Fibroblast of gingiva (primary cell): Measurements from ENCODE around the gene ZSCAN20.
"Not testable (repeated sequence)": the region's sequence is repeated elsewhere in the genome, so short reads cannot be mapped to it uniquely, and the experiment has no call there.

Experiments
- DNase-seq: peaks from one replicate; pipeline ENCODE4 v3.0.0-alpha.2; 2011; ENCODE audit warnings: low read depth

The ZSCAN20 gene

DNA sequence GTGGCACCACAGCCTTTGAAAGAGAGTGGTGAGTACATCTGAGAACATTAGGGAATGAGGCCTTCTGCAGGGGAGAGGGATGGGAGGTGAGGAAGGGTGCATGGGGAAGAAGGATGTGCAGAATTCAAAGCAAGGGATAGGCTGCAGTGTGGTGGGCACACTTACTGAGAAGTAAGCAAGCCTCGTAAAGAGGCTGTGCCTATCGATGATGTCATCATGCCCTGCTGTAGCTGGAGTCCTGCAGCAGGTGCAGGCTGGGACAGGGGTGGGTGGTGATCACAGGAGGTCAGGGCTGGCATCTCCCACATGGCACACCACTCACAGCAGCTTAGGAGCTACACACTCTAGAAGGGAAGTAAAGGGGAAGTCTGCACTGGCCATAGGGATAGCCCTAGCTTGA is 16.2 kb downstream of the ZSCAN20 start:
- DNase-seq: no peak

DNA sequence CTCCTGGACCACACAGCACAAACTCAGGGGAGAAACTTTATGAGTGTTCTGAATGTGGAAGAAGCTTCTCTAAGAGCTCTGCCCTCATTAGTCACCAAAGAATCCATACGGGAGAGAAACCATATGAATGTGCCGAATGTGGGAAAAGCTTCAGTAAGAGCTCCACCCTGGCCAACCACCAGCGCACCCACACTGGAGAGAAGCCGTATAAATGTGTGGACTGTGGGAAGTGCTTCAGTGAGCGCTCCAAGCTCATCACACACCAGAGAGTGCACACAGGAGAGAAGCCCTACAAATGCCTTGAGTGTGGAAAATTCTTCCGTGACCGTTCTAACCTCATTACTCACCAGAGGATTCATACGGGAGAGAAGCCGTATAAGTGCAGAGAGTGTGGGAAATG is 22.5 kb downstream of the ZSCAN20 start:
- DNase-seq: no peak

DNA sequence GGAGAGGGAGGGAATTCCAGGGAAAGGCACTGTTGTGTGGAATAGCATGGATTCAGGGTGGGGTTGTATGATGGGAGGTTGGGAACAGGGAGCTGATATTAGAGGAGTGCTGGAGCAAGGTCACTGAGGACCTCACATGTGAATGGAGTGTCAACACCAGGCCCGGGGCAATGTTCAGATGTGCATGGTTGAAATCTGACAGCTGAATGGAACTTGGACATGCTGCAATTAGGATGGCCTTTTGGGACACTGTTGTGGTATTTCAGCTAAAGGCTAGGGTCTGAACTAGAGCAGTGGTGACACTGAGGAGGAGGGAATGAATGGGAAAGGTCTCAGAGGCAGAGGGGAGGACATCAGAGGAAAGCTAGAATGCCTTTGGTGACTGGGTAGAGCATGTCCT is 25.0 kb downstream of the ZSCAN20 start:
- no peak for DNase-seq

DNA sequence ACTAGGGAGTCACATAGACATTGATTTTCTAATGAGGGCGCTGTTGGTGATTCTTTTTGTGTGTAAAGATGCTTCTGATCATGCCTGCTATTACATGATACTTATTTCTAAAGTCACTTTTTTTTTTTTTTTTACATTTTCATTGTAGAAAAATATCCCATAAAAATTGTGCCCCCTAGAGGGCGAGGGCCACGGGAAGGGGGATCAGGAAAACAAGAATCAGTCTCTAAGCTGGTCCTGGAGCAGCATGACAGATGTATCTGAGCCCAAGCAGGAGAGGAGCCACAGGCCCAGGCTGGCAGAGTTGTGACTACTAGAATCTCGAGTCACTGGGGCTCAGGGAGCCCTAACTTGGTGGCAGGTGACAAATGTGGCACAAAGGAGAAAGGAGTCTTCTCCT is 28.1 kb downstream of the ZSCAN20 start:
- DNase-seq: no peak

DNA sequence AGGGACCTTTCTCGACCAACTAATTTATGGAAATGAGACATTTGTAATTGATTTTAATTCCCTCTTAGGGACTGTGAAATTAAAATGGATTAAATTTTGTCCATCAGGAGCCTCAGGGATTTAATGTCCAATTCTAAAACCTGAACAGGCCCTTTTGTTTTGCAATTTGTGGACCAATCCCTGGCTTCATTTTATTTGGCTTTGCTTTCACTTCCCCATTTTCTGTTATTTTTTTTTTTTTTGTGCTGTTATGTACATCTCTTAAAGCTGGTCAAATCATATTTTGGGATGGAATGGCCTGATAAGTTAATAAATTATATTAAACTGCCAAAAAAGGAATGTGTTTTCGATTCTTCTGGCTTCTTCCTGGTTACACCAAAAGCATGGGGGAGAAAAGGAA is 28.9 kb downstream of the ZSCAN20 start:
- no peak for DNase-seq

DNA sequence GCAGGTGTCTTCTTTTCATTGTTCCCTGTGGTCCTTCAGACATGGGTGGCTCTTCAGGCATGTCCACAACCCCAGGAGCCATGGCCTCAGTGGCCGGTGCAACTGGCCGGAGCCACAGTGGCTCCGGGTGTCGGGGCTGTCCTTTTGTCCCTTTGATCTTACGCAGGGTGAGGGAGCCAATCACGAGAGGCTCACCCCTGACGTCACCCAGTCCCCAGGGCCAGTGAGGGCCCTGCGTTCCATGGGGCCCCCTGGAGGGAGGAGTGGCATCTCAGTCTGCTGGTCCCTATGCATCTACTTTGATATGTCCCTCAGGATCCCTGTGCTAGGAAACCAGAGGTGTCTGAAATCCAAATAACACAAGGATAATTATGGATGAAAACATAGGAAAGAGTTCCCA is 29.3 kb downstream of the ZSCAN20 start:
- DNase-seq: no peak

DNA sequence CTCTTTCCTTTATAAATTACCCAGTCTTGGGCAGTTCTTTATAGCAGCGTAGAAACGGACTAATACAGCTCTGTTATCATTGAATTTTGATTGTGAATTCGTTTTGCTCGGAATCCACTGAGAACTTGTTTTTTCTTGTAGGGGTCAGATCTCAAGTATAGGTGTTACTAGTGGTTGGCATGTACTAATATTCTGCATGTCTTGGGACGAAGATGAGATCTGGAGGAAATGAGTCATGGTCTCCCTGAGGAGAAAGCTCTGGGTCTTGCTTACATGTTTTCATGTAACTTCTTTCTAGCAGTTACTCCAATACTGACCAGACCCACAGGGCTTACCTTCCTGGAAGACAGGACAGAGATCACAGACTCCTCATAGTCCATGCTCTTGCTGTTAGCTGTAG is 30.3 kb downstream of the ZSCAN20 start:
- no peak for DNase-seq

DNA sequence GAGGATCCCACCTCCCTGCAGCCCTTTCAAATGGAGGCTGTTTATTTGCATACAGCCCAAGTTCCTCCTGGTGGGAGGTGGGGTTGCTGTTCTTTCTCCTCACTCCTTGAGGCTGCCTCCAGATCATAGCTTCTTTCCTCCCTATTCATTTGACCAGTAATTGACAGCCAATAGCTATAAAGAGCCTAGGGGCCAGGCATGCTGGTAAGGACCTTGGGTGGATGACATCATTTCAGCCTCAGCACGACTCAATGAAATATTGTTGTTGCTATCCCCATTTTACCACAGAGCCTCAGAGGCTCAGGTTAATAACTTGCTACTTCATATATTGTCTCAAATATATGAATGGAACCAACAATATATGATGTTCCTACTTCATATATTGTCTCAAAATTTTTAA is 31.1 kb downstream of the ZSCAN20 start:
- no peak for DNase-seq

DNA sequence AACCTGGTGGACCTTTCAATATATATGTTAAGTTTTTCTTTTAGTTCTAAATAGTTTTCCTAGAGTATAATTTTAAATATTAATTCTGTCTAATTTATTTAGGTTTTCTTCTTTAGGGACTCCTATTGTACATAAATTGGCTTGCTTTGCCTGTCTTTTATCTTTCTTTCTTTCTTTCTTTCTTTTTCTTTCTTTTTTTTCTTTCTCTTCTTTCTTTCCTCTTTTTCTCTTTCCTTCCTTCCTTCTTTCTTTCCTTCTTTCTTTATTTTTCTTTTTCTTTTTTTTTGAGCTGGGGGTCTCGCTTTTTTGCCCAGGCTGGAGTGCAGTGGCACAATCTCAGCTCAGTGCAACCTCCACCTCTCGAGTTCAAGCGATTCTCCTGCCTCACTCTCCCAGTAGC is 35.2 kb downstream of the ZSCAN20 start:
- DNase-seq: no peak

DNA sequence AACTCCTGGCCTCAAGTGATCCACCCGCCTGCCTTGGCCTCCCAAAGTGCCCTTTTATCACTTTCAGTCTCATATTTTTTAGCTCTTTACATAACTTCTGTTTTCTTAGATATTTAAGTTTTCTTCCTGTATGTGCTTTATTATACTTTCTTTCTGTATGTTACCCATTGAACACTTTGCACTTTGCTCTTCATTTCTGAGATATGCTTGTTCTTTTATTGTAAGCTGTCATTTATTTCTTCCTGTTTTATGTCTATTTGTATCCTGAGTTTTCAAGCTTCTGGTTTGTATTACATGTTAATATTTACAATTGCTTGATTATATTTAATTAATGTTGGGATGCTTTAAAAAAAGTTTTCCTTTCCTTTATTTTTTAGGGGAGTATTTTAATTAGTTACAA is 35.7 kb downstream of the ZSCAN20 start:
- no peak for DNase-seq

DNA sequence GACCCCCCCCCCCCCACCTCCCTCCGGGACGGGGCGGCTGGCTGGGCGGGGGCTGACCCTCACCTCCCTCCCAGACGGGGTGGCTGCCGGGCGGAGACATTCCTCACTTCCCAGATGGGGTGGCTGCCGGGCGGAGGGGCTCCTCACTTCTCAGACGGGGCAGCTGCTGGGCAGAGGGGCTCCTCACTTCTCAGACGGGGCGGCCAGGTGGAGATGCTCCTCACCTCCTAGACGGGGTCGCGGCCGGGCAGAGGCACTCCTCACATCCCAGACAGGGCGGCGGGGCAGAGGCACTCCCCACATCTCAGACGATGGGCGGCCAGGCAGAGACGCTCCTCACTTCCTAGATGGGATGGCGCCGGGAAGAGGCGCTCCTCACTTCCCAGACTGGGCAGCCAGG is 36.8 kb downstream of the ZSCAN20 start:
- DNase-seq: not testable (repeated sequence)

DNA sequence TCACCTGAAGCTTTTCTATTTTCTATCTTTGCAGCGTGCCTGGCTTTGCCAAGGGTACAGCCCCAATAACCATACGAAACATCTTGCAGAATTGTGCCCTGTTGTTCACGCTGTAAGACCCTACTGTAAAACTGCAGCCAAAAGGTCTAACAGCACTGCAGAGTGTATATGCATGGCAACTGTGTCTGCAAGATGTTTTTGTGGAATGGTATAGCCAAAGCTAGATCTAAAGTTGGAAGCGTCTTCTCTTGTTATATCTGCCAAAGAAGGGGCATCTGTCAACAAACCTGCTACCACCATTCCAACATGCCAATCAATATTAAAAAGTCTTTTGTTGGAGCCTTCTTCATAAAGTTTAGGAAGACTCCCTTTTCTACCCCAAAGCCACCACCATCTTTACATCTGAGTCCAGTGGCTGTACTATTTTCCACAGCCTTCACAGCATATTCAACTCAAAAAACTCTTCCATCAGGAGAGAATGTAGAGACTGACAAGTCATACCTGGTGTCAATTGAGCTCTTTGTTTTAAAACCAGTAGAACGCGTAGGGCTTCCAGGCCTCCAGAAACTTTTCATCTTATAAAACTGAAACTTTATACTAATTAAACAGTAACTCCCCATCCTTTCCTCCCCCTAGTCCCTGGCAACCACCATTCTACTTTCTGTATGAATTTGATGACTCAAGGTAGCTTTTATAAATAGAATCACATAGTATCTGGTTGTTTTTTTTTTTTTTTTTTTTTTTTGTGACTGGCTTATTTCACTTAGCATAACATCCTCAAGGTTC is 40.0 kb downstream of the ZSCAN20 start:
- DNase-seq: no peak

DNA sequence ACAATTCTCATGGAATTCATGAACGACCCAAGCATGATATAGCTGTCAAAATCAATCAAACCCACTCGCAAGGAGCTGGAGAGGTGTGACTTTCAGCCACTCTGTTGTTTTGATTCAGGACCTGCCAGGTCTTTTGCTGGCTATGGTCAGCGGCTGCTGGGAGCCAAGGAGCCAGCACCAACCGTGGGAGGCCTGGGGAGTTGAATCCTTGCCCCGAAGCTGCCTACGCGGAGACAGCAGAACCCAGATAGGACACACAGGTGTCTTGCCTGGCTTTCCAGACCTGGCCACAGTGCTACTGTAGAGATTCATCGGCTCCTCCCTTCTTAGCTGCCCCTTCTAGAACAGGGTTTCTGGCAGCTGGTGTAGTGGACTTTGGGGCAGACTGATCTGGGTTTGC is 42.7 kb downstream of the ZSCAN20 start:
- no peak for DNase-seq

DNA sequence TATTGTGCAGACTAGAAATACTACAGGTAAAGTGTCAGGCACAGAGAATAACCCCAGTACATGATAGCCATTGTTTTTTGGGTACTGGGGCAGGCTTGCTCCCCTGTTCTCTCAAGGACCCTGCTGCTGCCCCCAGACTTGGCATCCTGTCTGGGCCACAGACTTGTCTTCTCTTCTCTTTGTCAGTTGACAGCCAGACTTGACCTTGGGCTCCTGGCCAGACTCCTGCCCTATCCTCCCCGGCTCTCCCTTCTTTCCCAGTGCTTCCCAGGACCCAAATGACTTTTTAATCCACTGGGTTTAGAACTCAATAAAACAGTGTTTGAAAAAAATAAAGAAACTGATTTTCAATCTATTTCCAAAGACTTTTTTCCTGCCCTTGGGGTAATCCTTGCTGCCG is 43.2 kb downstream of the ZSCAN20 start:
- DNase-seq: no peak

DNA sequence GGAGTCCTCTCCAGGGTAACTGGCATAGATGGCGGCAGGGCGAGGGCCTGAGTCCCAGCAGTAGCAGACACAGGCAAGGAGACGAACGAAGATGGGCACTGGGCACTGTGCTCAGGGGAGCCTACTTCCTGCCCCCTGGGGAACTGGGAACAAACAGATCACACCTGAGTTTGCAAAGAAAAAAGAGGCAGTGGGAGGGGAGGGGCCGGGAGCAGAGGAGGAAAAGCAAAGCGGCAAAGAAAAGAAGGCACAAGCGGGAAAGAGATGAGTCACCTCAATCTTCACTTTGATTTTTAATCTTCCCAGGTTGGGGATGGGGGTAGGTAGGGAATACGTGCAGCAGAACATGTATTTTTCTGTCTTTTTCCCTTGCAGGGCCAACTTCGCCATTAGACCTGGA is 44.0 kb downstream of the ZSCAN20 start:
- DNase-seq: no peak

DNA sequence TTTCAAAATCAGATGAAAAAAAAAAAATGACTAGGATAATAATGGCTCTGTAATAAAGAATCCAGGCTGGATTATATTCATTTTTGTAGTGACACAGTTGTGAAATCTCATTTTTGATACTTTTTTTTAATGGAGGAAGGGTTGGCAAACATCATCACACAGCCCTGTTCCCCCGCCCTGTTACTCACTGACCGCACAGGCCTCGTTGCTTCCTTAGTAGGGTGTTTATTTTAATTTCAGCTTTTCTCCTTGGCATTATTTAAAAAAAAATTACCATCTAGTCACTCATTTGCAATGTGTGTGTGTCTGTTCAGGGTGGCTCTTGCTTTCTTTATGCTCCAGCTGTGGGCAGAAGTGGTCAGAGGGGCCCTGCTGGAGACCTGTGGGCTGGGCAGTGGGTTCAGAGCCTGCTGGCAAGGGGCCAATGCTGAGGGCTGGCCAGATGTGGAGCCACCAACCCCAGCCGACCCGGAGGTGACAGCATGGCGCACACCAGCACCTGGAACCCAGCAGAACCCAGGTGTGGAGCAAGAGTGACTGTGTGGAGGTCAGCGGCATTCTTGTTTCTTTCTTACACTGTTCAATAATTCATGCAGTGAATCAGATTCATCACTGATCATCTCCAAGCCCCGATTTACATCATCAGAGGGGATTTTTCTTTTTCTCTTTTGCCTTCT is 44.6 kb downstream of the ZSCAN20 start:
- DNase-seq: no peak

DNA sequence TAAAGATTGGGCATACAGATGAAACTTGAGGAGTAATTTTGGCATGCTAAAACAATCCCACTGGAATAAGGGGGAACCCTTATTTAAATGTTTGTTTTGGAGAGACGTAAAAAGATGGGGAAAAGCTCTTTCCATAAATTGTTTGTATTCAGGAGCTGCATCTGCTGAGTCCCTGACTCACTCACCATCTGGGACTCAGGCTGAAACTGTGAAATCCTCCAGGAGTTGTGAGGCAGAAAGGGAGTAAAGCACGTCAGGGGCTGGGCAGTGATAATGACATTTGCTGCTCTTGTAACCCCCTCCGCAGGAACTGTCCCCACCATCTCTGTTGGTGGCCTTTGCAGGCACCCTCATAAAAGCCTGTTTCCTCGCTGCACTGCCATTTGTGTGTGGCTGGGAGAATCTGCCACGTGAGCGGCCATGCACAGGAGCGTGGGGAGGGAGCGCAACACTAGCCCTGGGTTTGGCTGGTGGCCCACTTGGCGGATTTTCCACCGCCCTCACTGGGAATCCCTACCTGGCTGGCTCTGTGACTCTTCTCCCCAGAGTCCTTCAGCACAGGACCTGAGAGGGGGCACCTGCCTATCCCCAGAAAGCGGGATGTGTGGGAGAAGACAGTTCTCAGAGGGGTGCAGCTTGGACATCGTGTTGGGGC is 45.3 kb downstream of the ZSCAN20 start:
- DNase-seq: no peak

DNA sequence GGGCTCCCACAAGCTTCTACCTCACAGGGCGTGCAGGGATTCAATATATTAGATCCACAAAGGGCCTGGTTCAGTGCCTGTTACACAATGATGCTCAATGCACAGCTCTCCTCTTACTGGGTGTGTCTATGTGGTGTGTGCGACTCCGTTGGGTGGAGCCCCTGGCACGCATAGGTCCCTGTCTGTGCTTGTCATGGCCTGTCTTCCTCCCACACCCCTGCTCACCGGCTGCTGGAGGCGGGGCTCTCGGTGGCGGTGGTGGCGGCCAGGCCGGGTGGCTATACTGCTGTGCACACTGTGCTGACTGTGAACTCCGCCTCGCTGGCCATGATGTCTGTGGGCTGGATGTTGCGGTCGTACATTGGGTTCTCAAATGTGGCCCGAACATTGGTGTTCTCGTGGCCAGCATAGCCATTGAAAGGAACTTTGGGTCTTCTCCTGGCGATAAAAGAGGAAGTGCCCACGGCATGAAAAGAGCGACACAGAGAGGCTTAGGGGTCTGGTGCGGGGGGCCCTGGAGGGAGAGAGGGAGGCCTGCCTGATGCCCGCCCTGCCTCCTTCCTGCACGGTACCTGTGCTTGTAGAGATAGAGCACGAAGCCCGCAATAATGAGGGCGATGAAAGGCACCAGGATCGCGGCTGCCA is 46.9 kb downstream of the ZSCAN20 start:
- no peak for DNase-seq

DNA sequence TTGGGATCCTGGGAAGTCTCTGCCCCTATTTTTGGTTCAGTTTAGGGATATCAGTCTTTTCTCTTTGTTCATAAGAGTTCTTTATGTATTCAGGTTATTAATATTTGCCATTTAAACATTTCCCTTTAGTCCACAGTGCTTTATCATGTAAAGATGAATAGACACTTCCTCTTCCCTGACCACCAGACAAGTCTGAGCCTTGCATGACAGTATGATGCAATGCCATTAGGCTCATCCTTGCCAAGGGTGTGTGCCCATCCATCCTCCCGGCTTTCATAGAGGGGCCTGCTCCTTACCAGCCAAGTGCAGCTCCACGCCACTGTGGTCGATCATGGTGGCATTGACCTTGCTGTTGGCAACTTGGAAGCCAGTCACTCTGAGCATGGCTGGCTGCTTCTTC is 52.1 kb downstream of the ZSCAN20 start:
- no peak for DNase-seq

DNA sequence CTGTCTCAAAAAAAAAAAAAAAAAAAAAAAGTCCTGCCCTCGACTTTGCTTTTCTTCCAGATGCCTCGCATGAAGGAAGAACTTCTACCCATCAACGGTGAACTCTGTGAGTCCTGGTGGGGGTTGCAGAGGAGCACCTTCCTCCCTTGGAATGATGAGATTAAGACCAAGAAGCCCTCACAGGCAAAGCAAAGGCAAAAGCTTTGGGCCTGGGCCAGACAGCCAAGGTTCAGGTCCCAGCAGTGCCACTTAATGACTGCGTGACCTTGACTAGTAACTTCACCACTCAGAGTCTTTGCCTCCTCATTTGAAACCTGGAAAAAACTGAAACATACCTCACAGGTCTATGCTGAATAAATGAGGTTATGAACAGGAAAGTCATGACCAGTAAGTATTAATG is 55.5 kb downstream of the ZSCAN20 start:
- no peak for DNase-seq

DNA sequence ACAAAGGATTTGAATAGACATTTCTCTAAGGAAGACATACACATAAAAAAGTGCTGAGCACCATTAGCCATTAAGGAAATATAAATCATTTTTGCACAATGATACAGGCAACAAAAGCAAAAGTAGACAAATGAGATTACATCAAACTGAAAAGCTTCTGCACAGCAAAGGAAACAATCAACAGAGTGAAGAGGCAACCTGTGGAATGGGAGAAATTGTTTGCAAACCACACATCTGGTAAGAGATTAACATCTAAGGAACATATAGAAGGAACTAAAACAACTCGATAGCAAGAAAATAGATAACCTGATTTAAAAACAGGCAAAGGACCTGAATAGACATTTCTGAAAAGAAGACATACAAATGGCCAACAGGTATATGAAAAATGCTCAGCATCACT is 57.5 kb downstream of the ZSCAN20 start:
- no peak for DNase-seq

DNA sequence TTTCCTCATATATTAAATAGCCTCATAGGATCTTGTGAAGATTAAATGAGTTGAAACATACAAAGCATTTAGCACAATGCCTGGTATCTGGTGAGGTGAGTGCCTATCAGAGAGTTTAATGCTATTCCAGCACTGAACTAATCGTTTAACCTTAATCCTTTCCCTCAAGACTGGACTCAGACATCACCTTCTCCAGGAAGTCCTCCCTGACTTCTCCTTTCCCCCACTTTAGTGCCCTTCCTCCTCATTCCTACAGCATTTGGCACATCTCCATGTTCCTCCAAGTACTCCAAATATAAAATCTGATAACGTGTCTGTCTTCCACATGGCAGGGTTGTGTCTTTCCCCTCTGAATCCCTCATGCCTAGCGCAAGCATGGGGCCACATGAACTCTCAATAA is 59.8 kb downstream of the ZSCAN20 start:
- DNase-seq: no peak

DNA sequence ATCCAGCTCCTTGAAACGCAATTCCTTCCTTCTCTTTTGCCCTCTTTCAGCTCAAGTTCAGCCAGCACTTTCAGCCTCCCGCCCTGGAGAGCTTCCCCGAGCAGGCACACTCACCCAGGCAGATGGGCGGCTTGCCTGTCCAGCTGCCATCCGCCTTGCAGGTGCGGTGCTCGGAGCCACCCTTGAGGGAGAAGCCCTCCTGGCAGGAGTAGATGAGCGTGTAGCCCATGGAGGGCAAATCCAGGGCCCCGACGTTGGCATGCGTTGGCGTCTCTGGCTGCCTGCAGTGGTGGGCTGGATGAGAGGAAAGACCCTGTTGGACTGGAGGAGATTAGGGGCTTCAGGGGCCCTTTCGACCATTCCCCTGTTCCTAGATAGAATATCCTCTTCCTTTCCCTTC is 60.5 kb downstream of the ZSCAN20 start:
- DNase-seq: no peak
